Colon (tissue), 2 donors: ENCODE results near the gene C10orf90.

Source experiments
- FAIRE-seq: peaks from 2 replicates; lab custom pipeline; 2012; peaks lifted over from hg19 to GRCh38; lab: Jason Lieb, UNC
- donor health status: control.
- donor health status: control.

The C10orf90 gene

GRCh38 chr10:126538439-126539135 lies 131.9 kb downstream of the C10orf90 start:
- FAIRE-seq = no peak

GRCh38 chr10:126536656-126537055 lies 133.8 kb downstream of the C10orf90 start:
- FAIRE-seq = no peak

GRCh38 chr10:126536148-126536547 lies 134.3 kb downstream of the C10orf90 start:
- no peak for FAIRE-seq

- FAIRE-seq = no peak
Observed at GRCh38 chr10:126533644-126534043, 136.8 kb downstream of the C10orf90 start.

- no peak for FAIRE-seq
Observed at GRCh38 chr10:126528315-126528835, 142.1 kb downstream of the C10orf90 start.

- no peak for FAIRE-seq
Observed at GRCh38 chr10:126527645-126528314, 142.7 kb downstream of the C10orf90 start.

GRCh38 chr10:126525326-126525725 lies 145.2 kb downstream of the C10orf90 start:
- FAIRE-seq = no peak

- FAIRE-seq = no peak
Observed at GRCh38 chr10:126524526-126524925, 146.0 kb downstream of the C10orf90 start.

GRCh38 chr10:126523071-126523470 lies 147.4 kb downstream of the C10orf90 start:
- no peak for FAIRE-seq

- no peak for FAIRE-seq
Observed at GRCh38 chr10:126521399-126521798, 149.1 kb downstream of the C10orf90 start.

GRCh38 chr10:126520751-126521317 lies 149.7 kb downstream of the C10orf90 start:
- no peak for FAIRE-seq

- no peak for FAIRE-seq
Observed at GRCh38 chr10:126519992-126520391, 150.5 kb downstream of the C10orf90 start.

- no peak for FAIRE-seq
Observed at GRCh38 chr10:126519185-126519584, 151.3 kb downstream of the C10orf90 start.

- FAIRE-seq = no peak
Observed at GRCh38 chr10:126518218-126519080, 152.0 kb downstream of the C10orf90 start.

GRCh38 chr10:126516515-126516914 lies 154.0 kb downstream of the C10orf90 start:
- FAIRE-seq = no peak

GRCh38 chr10:126511917-126512479 lies 158.5 kb downstream of the C10orf90 start:
- FAIRE-seq = no peak

- FAIRE-seq = no peak
Observed at GRCh38 chr10:126509182-126509581, 161.3 kb downstream of the C10orf90 start.

GRCh38 chr10:126508535-126509040 lies 161.9 kb downstream of the C10orf90 start:
- no peak for FAIRE-seq

GRCh38 chr10:126504761-126505112 lies 165.8 kb downstream of the C10orf90 start:
- no peak for FAIRE-seq

- no peak for FAIRE-seq
Observed at GRCh38 chr10:126504063-126504760, 166.3 kb downstream of the C10orf90 start.

GRCh38 chr10:126503392-126504062 lies 167.0 kb downstream of the C10orf90 start:
- no peak for FAIRE-seq
